Caki2 (cell line): ENCODE results near the gene RAI2. TPM values are rescaled to one million over a fixed set of nuclear protein-coding genes. Genes with fewer than 3 reads are reported as not detected.

Experiments
- DNase-seq: peaks from one replicate; pipeline ENCODE4 v3.0.0-alpha.2; 2015; ENCODE audit warnings: low read depth
- in situ Hi-C: cut with HindIII; loops from 2 replicates; pipeline ENCODE4 v1.10.0; 2016; ENCODE audit warnings: low sequenced_read_pairs, low pct_unique_long_range_greater_than_20kb, mixed read lengths
- total RNA-seq: library from RNA; depleted of rRNA; stranded (reverse); fragments of >200 nt; shearing (Covaris generic); gene quantifications from 2 replicates; pipeline ENCODE4 v1.2.3, GENCODE V29; 2014; ENCODE audit warnings: low replicate concordance

The RAI2 gene
- total RNA-seq, 1 experiment from 2014 or later: 0.24 TPM

DNA sequence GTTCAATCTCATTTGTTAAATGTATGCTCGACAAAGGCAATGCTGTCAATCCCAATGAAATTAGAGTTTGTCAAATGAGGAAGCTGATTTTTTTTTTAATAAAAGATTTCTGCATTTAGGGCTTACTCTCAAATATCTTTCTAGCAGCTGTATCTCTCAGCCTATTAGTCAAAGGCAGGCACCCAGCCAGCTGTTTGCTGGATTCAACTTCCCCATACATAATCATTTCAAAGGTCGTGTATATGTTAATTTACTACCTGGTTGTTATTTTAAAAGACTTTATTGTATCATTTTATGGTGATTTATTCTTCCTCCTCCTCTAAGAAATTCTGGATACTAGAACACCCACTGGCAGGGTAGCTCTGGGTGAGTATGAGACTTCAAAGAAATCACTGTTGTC is 27.1 kb downstream of the RAI2 start:
- in situ Hi-C loops: no loop called here

DNA sequence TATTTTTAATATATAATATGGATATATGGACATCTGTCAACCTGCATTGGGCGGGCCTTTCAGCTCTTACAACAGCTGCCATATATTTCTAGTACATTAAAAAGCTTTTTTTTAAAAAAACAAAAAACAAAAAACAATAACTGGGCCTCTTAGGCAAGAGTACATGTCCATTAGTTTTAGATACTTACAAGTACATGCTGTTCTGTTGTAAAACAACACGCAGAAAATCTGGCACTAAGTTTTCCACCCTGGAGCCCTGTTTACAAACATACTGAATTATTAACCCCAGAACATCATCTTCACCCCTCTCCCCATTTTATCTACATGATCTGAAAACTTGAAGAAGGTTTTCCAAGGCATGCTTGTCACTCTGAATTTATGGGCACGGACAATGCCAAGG is 29.8 kb downstream of the RAI2 start:
- in situ Hi-C loops: no loop called here
- no peak for DNase-seq

More for the DNA sequence above, 27.1 kb downstream of the RAI2 start:
- no peak for DNase-seq

DNA sequence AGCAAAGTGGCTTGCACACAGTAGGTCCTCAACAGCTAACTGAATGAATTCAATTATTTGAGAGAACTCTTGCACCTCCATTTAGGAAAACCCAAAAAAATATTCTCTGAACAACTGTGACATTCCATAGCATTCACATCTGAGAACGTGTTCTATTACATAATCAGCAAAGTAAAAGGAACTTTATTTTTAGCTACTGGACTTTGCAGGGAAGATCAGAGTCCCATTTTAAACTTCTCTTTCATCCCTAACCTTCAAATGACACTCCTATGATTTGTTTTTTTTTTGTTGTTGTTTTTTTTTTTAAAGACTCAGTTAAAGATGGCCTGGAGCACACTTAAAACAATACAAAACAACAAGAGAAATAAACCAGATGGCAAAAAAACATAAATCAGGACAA is 30.9 kb downstream of the RAI2 start:
- in situ Hi-C loops: no loop called here
- no peak for DNase-seq

DNA sequence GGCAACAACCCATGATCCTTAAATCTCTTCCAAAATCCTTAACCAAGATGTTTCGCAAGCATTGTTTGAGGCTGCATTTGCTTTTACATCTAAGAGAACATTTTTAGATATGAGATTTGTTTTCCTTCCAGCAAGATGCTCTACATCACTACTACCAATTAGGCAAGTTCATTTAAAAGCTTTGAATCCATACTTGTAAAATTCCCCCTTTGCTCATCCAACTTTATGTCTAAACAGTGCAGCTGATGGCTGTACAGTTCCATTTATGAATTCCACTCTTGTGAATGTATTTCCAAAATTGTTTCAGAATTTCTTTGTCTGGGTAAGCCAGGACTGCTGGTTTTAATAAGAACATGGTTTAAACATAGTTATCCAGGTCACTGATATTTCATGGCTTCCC is 31.5 kb downstream of the RAI2 start:
- in situ Hi-C loops: no loop called here
- no peak for DNase-seq

DNA sequence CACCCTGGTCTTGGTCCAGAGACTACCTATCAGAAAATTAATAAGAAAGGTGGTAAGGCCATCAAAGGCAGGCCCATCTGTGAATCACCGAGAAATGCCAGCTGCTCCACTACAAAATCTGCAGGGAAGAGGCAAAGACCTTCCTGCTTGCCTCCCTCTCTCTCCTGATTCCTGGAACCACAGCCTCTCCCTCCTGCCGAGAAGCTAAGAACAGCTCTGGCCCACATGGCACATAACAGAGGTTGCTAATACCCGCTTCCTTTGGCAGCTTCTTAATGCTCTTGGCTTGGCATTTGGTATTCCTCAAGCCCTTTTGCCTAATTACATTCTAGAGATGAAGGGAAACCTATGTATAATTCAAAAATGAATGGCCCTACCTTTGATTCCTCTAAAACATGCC is 32.9 kb downstream of the RAI2 start:
- in situ Hi-C loops: no loop called here
- no peak for DNase-seq

DNA sequence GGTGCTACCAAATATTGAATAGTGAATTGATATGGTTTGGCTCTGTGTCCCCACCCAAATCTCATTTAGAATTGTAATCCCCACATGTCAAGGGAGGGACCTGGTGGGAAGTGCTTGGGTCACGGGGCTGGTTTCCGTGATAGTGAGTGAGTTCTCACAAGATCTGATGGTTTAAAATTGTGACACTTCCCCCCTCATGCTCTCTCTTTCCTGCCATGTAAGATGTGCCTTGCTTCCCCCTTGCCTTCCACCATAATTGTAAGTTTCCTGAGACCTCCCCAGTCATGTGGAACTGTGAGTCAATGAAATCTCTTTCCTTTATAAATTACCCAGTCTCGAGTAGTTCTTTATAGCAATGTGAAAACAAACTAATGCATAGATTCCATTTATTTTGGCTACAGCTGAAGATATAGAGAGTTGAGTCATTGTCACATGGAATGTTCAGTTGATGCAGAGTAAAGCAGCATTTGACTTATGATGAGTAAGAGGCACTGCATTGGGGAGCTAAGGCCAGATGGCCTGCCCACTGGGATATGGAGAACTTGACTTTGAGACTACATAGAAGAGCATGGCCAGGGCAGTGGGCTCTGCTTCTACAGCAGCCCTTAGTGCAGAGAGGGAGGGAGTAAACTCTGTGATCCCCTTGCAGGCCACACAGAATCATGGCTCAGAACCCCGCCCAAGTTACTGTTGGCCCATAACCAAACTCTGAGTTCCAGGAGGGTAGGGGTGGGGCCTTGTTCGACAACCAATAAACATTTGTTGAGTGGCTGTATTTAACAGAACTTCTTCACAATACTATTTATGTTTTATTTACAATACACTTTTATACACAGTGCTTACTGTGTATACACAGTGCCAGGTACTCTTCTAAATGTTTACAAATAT is 34.2 kb downstream of the RAI2 start:
- in situ Hi-C loops: no loop called here
- peak; percentile 58 for DNase-seq

DNA sequence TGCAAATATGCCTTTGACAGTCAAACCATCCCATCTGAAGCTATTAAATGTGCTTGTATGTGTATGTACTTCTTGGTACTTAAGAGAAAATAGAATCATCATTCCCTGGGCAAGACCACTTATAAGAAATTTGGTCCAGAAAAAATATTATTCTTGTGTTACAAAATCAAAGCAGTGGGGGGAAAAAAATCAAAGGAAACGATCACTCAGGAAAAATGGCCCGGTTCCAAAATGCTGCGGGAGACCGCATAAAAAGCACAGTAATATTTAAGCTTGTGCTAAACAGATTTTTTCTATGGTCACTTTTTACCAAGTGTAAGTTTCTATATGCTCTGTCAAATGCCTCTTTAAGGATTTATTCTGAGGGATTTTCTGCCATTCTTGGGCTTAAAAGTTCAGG is 36.1 kb downstream of the RAI2 start:
- DNase-seq: no peak
- in situ Hi-C loops: no loop called here

DNA sequence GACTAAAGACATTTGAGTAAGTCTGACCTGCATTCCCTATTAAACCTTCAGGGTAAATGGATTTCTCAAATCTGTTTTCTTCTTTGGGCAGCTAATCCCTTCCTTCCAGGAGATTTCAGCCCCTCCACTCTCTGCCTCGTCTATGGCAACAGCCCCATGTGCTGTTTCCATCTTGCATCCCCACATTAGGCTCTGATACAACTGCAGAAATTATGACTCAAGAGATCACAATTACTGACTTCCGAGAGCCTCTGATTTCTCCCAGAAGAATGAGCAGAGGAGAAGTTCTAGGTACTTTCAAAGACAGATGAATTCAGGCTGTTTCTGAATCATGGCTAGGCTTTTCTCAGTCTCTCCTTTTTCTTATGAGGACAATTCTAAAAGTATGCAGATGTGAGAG is 38.7 kb downstream of the RAI2 start:
- DNase-seq: no peak
- in situ Hi-C loops: no loop called here

DNA sequence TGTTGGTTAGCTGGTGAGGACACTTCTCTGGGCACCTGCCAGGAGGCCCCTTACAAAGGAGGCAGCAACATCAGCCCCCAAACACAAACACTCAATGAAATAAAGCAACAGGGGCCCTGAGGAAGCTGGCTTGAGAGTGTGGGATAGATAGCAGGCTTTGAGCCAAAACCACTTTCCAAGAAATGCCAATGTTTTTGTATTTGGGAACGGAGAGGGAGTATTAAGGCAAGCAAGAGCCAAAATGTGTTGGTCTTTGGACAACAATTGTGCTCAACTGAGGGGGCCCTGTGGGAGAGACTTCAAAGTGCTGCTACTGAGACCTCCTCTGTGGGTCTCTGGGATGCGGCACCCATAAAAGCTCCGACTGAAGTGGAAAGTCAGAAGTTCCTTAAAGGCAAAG is 41.0 kb downstream of the RAI2 start:
- DNase-seq: no peak
- in situ Hi-C loops: no loop called here

DNA sequence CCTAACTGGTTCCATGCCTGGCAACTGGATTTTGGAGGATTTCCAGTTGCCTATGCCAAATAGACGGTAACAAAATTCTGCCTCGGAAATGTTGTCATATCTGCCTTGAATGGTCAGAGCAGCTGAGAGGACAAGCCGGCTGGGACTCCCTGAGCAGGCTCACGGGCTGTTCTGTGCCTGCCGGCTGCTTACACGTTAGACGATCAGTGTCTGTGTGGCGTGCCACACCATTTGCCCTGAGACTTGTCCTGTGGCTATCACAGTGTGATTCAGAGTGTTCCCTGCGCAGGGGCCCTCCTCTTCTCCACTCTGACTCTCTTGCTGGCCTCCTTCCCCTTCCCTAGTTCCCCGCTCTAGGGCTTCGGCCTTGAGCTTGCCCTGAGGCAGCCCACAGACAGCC is 42.4 kb downstream of the RAI2 start:
- in situ Hi-C loops: no loop called here
- DNase-seq: no peak

DNA sequence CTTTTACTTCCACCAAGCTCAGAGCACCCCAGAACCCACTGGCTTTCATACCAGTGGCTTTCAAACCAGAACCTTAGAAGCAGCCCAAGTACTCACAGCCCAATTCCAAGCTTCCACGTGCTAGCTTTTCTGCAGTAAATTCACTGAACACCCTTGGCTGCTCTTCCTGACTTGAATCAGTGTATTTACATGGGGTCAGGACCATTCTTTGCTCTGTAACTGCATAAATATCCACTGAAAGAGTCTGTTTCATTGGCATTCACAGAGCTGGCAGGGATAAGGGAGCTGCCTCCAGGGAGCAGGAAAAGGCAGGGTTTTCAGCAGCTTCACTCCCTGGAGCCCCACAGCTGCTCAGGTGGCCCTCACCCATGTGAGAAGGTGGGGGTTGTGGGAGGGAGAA is 43.8 kb downstream of the RAI2 start:
- in situ Hi-C loops: no loop called here
- no peak for DNase-seq

DNA sequence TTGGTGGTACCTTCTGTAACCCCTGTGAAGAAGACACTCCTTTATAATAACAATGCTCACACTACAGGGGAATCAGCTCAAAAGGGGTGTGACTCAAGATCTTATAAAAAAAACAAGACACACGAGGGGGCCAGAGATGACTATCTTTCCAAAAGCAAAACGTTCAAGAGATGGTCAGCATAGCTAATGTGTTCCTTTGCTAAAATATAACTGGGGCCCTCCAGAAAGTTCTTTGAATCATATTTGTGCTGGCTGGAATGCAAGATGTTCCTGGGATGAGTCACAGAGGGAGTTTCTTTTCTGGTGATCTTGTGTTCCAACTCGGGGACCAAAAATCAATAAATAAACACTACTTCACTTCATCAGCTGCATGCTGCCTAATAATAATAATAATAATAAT is 46.5 kb downstream of the RAI2 start:
- DNase-seq: peak; percentile 33
- in situ Hi-C loops: no loop called here

DNA sequence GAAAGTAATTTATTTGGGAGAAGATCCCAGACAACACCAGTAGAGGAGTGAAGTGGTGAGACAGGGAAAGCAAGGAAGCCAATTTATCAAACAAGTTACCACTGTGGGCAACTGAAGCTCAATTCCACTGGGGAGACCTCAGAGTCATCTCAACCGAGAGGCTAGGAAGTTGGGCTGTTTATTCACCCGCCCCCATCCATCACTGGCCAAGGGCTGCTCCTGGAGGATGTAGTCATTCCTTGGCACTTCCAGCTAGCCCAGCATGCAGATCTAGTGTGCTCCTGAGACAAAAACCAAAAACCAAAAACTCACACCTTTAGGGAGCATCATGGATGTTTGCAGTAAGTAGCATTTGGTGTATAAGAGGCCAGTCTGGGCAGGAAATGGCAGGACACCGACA is 47.0 kb downstream of the RAI2 start:
- DNase-seq: no peak
- in situ Hi-C loops: no loop called here

DNA sequence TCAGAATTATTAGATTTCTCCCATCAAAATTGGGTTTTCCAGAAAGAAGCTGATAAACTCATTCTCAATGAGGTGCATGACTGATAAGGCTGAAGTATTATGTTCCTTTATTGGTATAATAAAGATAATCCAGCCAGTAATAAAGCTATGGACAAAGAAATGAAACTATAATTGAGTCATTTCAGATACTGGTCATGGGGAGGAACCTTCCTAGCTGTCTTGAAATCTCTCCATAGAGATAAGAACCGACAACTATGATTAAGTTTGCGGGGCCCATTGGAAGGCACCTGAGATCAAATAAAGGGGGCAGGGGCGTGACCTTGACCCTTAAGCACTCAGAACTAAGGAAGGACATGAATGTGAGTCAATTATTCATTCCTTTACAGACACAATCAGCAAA is 47.8 kb downstream of the RAI2 start:
- in situ Hi-C loops: no loop called here
- DNase-seq: no peak

DNA sequence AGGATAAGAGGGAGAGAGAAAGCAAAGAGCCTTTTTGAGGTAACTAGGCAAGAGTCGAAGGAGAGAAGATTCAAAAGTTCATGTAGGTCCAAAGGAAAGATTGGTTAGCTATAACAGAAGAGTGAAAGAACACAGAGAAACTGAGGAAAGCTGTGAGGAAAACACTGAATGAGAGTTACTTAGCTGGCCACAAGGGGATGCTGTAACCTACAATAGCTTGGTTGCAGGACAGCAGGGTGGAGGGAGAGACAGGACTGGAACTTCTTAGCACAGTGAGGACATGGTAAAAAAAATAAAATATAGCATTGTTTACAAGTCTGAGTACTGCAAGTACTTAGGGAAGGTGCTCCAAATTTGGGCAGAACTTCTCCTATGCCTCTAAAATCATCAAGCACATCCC is 48.3 kb downstream of the RAI2 start:
- no peak for DNase-seq
- in situ Hi-C loops: no loop called here

DNA sequence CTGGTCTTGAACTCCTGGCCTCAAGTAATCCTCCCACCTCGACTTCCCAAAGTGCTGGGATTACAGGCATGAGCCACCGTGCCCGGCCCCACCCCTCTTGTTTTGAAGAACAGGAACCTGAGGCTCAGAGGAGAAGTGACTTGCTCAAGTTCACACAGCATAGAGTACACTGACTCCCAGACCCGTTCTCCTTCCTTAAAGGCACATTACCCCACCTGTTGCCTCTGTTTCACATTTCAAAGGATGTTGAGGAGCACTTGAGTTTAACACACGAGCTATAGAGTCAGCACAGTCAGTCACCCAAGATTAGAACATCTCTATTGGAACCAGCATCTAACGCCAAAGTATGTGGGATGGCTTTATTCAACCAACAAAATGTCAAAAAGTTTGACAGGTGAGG is 51.1 kb downstream of the RAI2 start:
- in situ Hi-C loops: no loop called here

DNA sequence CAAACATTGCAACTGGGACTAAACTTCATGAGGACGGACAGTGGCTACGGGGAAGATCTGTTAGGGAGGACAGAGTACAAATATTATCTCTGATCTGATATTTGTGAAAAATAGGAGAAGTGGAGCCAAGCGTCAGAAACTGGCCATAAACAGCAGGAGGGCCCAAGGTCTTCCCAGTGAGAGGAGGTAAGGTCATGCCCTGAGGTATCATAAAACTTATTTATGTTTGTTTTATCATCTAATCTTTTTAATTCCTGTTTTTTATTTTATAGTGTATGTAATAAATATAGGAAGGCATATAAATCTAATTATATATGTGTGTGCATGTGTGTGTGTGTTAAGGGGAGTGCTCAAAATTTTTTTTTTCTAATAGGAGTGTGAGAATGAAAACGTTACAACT is 51.8 kb downstream of the RAI2 start:
- in situ Hi-C loops: no loop called here
- DNase-seq: no peak

More for the DNA sequence above, 51.1 kb downstream of the RAI2 start:
- DNase-seq: no peak

DNA sequence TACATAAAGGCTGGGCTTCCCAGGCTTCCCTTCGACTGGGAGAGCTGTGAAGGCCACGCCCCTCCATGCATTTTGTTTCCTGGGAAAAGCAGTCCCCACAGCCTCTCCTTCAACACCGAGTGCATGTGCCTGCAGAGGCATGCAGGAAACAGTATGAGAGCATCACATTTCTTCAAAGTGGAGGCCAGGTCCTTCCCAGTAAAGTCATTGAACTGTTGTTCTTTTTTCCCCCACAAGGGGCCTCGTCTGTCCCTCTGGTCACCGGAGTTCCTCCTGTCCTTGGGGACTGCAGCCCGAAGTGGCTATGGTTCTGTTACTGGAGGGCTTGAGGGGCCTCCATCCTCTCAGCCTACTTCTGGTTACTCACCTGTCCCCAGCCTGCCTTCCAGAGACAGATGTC is 56.0 kb downstream of the RAI2 start:
- DNase-seq: no peak
- in situ Hi-C loops: no loop called here

DNA sequence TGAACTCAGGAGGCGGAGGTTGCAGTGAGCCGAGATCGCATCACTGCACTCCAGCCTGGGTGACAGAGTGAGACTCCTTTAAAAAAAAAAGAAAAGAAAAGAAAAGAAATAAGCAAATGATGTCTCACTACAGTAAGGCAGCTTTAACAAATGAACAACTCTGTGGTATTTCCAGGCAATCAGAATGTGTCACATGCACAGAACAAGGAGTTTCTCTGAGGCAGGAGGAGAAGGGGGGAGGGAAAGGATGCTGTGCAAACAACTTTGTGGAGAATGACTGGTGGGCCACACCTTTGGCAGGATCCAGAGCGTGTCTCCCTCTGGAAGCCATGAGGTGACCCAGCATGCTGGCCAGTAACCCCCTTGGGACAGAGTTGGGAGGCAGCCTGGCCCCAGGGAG is 57.6 kb downstream of the RAI2 start:
- in situ Hi-C loops: no loop called here
- peak; percentile 78 for DNase-seq

DNA sequence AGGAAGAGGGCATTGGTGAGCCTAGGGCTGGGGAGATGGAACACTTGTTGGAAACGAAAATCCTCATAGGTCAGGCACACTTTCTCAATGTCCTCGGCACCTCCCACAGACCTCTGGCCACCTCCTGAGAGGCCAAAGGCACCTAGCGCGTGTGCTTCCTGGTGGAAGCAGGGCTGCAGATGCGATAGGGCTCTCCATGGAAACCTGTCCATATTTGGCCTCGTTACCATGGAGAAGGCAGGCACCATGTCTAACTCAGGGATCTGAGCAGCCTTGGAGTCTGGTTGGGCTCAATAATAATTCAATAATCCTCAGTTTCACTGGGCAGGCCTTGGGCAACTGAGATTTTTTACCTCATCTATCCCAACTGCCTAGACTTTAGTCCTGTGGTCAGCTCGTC is 58.3 kb downstream of the RAI2 start:
- in situ Hi-C loops: no loop called here
- DNase-seq: peak; percentile 17
